KMS-11 (cell line): ENCODE data around the gene CORO6.

Source experiments
- H2AFZ ChIP-seq: fragments of 200-600 bp; sonication (generic); 2 replicates; pipeline ENCODE4 v1.6.1; 2016; ENCODE audit warnings: antibody characterized with exemption, mixed run types, low read depth
- H3K27ac ChIP-seq: fragments of 200-600 bp; sonication (generic); 2 replicates; pipeline ENCODE4 v1.6.1; 2016; ENCODE audit warnings: mild to moderate bottlenecking, mixed run types
- H3K27me3 ChIP-seq: fragments of 200-600 bp; sonication (generic); 2 replicates; pipeline ENCODE4 v1.6.1; 2017; ENCODE audit warnings: mild to moderate bottlenecking, low read depth, mixed run types, moderate library complexity; ENCODE audit not compliant: insufficient read depth
- H3K36me3 ChIP-seq: fragments of 200-600 bp; sonication (generic); 2 replicates; pipeline ENCODE4 v1.6.1; 2017; ENCODE audit warnings: mild to moderate bottlenecking, mixed run types; ENCODE audit not compliant: insufficient read depth
- H3K4me1 ChIP-seq: fragments of 200-600 bp; sonication (generic); 2 replicates; pipeline ENCODE4 v1.6.1; 2016; ENCODE audit warnings: mild to moderate bottlenecking, low read depth, mixed run types; ENCODE audit not compliant: poor library complexity, severe bottlenecking
- H3K4me2 ChIP-seq: fragments of 200-600 bp; sonication (generic); 2 replicates; pipeline ENCODE4 v1.7.0; 2016; ENCODE audit warnings: mild to moderate bottlenecking, mixed run types
- H3K4me3 ChIP-seq: fragments of 200-600 bp; sonication (generic); IDR thresholded peaks from 2 replicates; pipeline ENCODE4 v1.6.1; 2017; ENCODE audit warnings: low read depth, low read length, mixed read lengths; ENCODE audit not compliant: insufficient read depth
- H3K79me2 ChIP-seq: fragments of 200-600 bp; sonication (generic); 2 replicates; pipeline ENCODE4 v1.6.1; 2016; ENCODE audit warnings: low read depth, mixed run types; ENCODE audit not compliant: insufficient read depth
- H3K9ac ChIP-seq: fragments of 200-600 bp; sonication (generic); 2 replicates; pipeline ENCODE4 v1.6.1; 2016; ENCODE audit warnings: mild to moderate bottlenecking, mixed run types
- H4K20me1 ChIP-seq: fragments of 200-600 bp; sonication (generic); 2 replicates; pipeline ENCODE4 v1.6.1; 2016; ENCODE audit warnings: mild to moderate bottlenecking, mixed run types; ENCODE audit not compliant: insufficient read depth
- TF ChIP-seq, protein P1 (sequence below): fragments of 200-600 bp; sonication (generic); conservative IDR thresholded peaks from 2 replicates; pipeline ENCODE4 v1.6.1; 2017; ENCODE audit warnings: low read depth, mild to moderate bottlenecking, antibody characterized with exemption, low read length, moderate library complexity, mixed read lengths

CORO6 gene

DNA sequence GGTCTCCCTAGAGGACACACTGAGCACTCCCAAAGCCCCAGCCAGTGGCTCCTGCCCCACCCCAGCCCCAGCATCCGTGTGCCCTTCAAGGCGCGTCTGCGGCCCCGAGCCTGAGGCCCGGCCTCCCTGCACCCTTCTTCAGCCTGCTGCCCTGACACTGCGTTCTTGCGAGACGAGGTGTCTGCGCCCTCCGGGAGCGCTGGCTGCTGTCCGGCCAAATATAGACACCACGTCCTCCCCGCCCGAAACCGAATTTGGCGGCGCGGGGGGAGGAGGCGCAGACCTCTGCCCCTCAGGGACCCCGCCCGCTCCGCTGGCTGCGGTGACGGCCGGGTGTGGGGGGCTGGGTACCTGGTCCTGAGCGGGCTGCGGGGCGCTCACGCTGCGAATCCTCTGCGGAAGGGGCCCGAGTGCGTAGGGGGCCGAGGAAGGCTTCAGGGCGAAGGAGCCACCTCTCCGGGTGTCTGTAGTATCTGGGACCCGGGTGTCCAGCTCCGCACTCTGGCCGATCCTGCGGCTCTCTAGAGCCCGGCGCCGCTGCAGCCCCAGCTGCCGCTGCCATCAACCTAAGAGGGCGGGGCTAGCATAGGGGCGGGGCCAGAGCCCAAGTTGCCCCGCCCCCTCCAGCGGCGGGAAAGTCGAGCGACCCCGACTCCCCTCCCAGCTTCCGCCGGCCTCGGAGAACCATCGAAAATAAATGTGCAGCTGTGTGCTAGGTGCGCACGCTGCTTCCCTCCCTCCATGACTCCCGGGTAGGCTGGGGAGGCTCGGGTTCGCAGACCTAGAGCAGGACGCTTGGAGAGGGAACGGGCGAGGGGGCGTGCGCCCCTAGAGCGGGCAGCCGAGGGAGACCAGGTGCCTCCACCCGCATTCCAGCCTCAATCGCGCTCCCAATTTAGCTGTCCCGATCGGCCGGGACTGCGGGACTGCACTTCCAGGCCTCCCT lies at the start of gene CORO6:
Gene CORO6 (minus strand): TSS at position 576 of the 946 bp plus-strand sequence. CDS start 1,491 bp downstream, outside the sequence.
- Histone ChIP-seq H3K4me1 (peaks cover 10% of the 10 kb centered on the region), H4K20me1 (no peaks in the 10 kb centered on the region), H3K4me3 (no peak within 1 kb of the TSS), H3K27me3 (no peaks in the 10 kb centered on the region), H3K36me3 (no peaks in the 10 kb centered on the region), H3K27ac (no peak within 1 kb of the TSS), H3K9ac (no peak within 1 kb of the TSS; the same call in 1 of the 2 replicates), H3K4me2 (peak within 1 kb of the TSS; percentile 43), H2AFZ (peak within 1 kb of the TSS; percentile 61), H3K79me2 (no peaks in the 10 kb centered on the region)
- TF ChIP-seq, protein P1, sequence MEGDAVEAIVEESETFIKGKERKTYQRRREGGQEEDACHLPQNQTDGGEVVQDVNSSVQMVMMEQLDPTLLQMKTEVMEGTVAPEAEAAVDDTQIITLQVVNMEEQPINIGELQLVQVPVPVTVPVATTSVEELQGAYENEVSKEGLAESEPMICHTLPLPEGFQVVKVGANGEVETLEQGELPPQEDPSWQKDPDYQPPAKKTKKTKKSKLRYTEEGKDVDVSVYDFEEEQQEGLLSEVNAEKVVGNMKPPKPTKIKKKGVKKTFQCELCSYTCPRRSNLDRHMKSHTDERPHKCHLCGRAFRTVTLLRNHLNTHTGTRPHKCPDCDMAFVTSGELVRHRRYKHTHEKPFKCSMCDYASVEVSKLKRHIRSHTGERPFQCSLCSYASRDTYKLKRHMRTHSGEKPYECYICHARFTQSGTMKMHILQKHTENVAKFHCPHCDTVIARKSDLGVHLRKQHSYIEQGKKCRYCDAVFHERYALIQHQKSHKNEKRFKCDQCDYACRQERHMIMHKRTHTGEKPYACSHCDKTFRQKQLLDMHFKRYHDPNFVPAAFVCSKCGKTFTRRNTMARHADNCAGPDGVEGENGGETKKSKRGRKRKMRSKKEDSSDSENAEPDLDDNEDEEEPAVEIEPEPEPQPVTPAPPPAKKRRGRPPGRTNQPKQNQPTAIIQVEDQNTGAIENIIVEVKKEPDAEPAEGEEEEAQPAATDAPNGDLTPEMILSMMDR: no peak

DNA sequence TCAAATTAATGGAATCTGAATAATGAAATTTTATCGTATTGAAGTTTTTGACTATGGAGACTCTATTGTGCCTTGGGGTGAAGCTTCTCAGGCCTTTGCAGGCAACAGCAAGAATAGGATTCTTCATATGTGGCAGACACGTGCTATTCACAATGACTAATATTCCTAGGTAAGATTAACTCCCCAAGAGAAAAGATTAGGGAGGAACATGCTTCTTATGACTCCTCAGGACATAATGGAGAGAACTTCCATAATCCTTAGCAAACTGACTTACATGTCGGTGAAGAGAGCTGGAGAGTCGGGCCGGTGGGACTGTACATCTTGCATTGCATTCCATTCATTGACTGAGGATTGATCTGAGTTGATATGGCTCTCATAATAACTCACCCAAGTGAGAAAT lies 48.9 kb upstream of the CORO6 start:
- peaks cover 11% of the 10 kb centered on the region for H3K4me1 ChIP-seq
- H4K20me1 ChIP-seq: no peaks in the 10 kb centered on the region
- H3K79me2 ChIP-seq: no peaks in the 10 kb centered on the region
- H3K4me2 ChIP-seq: no peak overlapping the region
- H3K27me3 ChIP-seq: no peaks in the 10 kb centered on the region
- no peak overlapping the region for H2AFZ ChIP-seq
- TF ChIP-seq, protein P1: no peak
- no peaks in the 10 kb centered on the region for H3K36me3 ChIP-seq
- H3K27ac ChIP-seq: no peak overlapping the region
- H3K9ac ChIP-seq: no peak overlapping the region
- H3K4me3 ChIP-seq: no peak overlapping the region

DNA sequence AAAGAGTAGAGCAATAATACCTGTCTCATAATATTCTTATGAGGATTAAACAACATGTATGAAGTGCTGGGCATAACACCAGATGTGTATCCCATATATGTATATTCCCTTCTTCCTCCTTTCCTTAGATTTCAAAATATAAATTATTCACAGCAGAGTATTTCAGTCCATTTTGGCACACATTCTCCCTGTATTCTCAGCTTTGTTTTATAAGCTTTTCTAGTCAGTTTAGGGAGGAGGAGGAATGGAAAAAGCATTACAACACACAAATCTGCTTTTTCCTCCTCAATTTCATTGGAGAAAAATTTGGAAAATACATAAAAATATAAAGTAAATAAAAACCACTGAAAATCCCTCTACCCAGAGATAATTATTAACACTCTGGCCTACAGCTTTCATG lies 46.6 kb upstream of the CORO6 start:
- Histone ChIP-seq H3K4me1 (peaks cover 6% of the 10 kb centered on the region), H3K27ac (no peak overlapping the region), H3K79me2 (no peaks in the 10 kb centered on the region), H3K4me3 (no peak overlapping the region), H3K36me3 (no peaks in the 10 kb centered on the region), H3K27me3 (no peaks in the 10 kb centered on the region), H3K9ac (no peak overlapping the region), H4K20me1 (no peaks in the 10 kb centered on the region), H3K4me2 (no peak overlapping the region), H2AFZ (no peak overlapping the region)
- TF ChIP-seq, protein P1: no peak

DNA sequence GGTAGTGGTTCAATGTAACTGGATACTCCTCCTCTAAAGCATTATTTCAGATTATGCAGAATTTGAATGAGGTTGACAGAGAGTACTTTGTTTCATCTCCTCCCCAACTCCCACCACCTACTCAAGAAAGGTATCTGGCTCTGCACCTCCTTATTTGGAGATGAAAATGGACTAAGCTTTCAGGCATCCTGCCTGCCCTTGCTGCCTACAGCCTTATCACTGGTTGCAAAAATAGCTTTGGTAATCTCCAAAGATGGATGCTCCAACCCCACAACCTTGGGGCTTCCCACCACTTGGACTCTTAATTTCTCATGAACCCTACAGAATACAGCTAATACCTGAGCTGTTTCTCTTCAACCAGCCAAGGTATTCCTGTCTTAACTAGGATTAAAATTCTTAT lies 45.3 kb upstream of the CORO6 start:
- Histone ChIP-seq H2AFZ (no peak overlapping the region), H3K36me3 (no peaks in the 10 kb centered on the region), H3K79me2 (no peaks in the 10 kb centered on the region), H3K27ac (no peak overlapping the region), H3K27me3 (no peaks in the 10 kb centered on the region), H3K9ac (no peak overlapping the region), H3K4me2 (no peak overlapping the region), H3K4me1 (no peaks in the 10 kb centered on the region), H4K20me1 (no peaks in the 10 kb centered on the region), H3K4me3 (no peak overlapping the region)
- TF ChIP-seq, protein P1: no peak
